CD4-positive, alpha-beta T cell (primary cell): Measurements from ENCODE around the gene UQCR11. TPM values are rescaled to one million over a fixed set of nuclear protein-coding genes. Genes with fewer than 3 reads are reported as not detected.

Source experiments
- ATAC-seq: fragments of 200-7000 bp; cut with Tn5 transposase; one replicate; pipeline ENCODE4 v1.10.0; 2022; ENCODE audit warnings: mild to moderate bottlenecking; ENCODE audit not compliant: poor library complexity
- CTCF ChIA-PET: fragments of 350-600 bp; sonication (Branson Sonifier 250); formaldehyde crosslinking; loops from one replicate; lab custom pipeline; 2021; ENCODE audit warnings: antibody characterized with exemption, inconsistent platforms; lab: Charles Lee
- POLR2A ChIA-PET: fragments of 350-600 bp; sonication (Branson Sonifier 250); formaldehyde crosslinking; loops from one replicate; lab custom pipeline; 2021; ENCODE audit warnings: antibody characterized with exemption, inconsistent platforms; lab: Charles Lee
- DNase-seq, 14 experiments: peaks; one replicate each; pipeline ENCODE4 v3.0.0-alpha.2; 2013 to 2020; ENCODE audit warnings: mixed read lengths in 2 of 14
- H3K27ac ChIP-seq, 2 donors: one replicate each; pipeline versions ENCODE4 v1.5.1 to v1.7.0; 2013; ENCODE audit warnings: low read length in 2 of 2, low read depth in 1 of 2, mild to moderate bottlenecking in 1 of 2
- H3K27me3 ChIP-seq, 2 experiments: 1 replicate in 1 of 2; 2 replicates in 1 of 2; pipeline versions ENCODE4 v1.6.1 to v1.7.0; 2013; ENCODE audit warnings: low read length in 2 of 2, control low read depth in 1 of 2, mild to moderate bottlenecking in 1 of 2, moderate library complexity in 1 of 2; ENCODE audit not compliant: insufficient read depth in 2 of 2, control insufficient read depth in 1 of 2
- H3K36me3 ChIP-seq: one replicate; pipeline ENCODE4 v1.6.1; 2013; ENCODE audit warnings: low read length, control low read depth; ENCODE audit not compliant: insufficient read depth
- H3K4me1 ChIP-seq: one replicate; pipeline ENCODE4 v1.6.1; 2013; ENCODE audit warnings: low read length, control low read depth; ENCODE audit not compliant: insufficient read depth
- H3K4me3 ChIP-seq: one replicate; pipeline ENCODE4 v1.5.1; 2013; ENCODE audit warnings: mild to moderate bottlenecking, low read length, moderate library complexity
- H3K9me3 ChIP-seq, 2 experiments: 1 replicate in 1 of 2; 2 replicates in 1 of 2; pipeline versions ENCODE4 v1.6.1 to v1.7.0; 2013; ENCODE audit warnings: low read length in 2 of 2, mild to moderate bottlenecking in 2 of 2, control low read depth in 1 of 2, moderate library complexity in 1 of 2; ENCODE audit not compliant: control insufficient read depth in 1 of 2, insufficient read depth in 1 of 2
- H3K27ac Mint-ChIP-seq: one replicate; pipeline ENCODE4 v1.8.0; 2020; ENCODE audit warnings: mixed read lengths
- H3K27me3 Mint-ChIP-seq: one replicate; pipeline ENCODE4 v1.8.0; 2021; ENCODE audit warnings: mixed read lengths
- H3K36me3 Mint-ChIP-seq: one replicate; pipeline ENCODE4 v1.8.0; 2021; ENCODE audit warnings: low read depth, mixed read lengths
- H3K4me1 Mint-ChIP-seq: one replicate; pipeline ENCODE4 v1.8.0; 2021; ENCODE audit warnings: low read depth, mixed read lengths
- H3K4me3 Mint-ChIP-seq: one replicate; pipeline ENCODE4 v1.8.0; 2020; ENCODE audit warnings: mild to moderate bottlenecking, mixed read lengths
- H3K9me3 Mint-ChIP-seq: one replicate; pipeline ENCODE4 v1.8.0; 2020; ENCODE audit warnings: mixed read lengths
- intact Hi-C, 2 experiments: fragments of 100-400 bp; cut with DNase I in 1 of 2; cut with micrococcal nuclease in 1 of 2; formaldehyde crosslinking; loops; one replicate each; pipeline versions ENCODE4 v1.15.1 to v1.9.0; 2023 to 2025; cut with DNase I, micrococcal nuclease
- total RNA-seq, 174 experiments: library from RNA in 2 of 174; stranded (reverse) in 2 of 174; gene quantifications; one replicate each; pipeline ENCODE4 v1.2.3 and lab custom pipeline; 2021 to 2026
- TF ChIP-seq, protein P1 (sequence below): fragments of 200-600 bp; IDR thresholded peaks from one replicate; pipeline ENCODE4 v1.8.0; 2022; ENCODE audit warnings: antibody characterized with exemption, mild to moderate bottlenecking

The UQCR11 gene
- total RNA-seq, 2 experiments from 2014 or later = 88.9 to 93.8 TPM

DNA sequence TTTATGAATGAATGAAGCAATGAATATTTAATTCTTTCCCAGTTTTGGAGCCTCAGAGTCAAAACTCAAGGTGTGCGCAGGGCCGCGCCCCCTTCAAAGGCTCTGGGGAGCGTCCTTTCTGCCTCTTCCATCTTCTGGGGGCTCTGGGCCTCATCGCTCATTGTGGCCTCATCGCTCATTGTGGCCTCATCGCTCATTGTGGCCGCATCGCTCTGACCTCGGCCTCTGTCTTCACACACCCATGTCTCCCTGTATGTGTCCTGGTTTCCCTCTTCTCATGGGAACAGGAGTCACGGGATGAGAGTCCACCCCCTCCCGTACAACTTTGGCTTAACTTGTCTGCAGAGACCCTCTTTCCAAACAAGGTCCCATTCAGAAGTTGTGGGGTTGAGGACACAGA lies 33.9 kb downstream of the UQCR11 start:
- Mint-ChIP-seq H3K36me3 (peaks cover 7% of the 10 kb centered on the region), H3K27ac (no peak overlapping the region), H3K4me3 (peak overlapping the region; percentile 56), H3K9me3 (no peaks in the 10 kb centered on the region), H3K4me1 (peaks cover 4% of the 10 kb centered on the region), H3K27me3 (peaks cover 4% of the 10 kb centered on the region)
- intact Hi-C loops = no loop called here
- no peaks in the 10 kb centered on the region for H3K27me3 ChIP-seq
- no peaks in the 10 kb centered on the region for H3K9me3 ChIP-seq
- H3K4me3 ChIP-seq = no peak overlapping the region
- DNase-seq (no peak), ATAC-seq (no peak)
- no peaks in the 10 kb centered on the region for H3K36me3 ChIP-seq
- peaks cover 13% of the 10 kb centered on the region for H3K4me1 ChIP-seq
- ChIA-PET CTCF (no interaction called here), POLR2A (no interaction called here)
- no peak overlapping the region for H3K27ac ChIP-seq
- TF ChIP-seq, protein P1, sequence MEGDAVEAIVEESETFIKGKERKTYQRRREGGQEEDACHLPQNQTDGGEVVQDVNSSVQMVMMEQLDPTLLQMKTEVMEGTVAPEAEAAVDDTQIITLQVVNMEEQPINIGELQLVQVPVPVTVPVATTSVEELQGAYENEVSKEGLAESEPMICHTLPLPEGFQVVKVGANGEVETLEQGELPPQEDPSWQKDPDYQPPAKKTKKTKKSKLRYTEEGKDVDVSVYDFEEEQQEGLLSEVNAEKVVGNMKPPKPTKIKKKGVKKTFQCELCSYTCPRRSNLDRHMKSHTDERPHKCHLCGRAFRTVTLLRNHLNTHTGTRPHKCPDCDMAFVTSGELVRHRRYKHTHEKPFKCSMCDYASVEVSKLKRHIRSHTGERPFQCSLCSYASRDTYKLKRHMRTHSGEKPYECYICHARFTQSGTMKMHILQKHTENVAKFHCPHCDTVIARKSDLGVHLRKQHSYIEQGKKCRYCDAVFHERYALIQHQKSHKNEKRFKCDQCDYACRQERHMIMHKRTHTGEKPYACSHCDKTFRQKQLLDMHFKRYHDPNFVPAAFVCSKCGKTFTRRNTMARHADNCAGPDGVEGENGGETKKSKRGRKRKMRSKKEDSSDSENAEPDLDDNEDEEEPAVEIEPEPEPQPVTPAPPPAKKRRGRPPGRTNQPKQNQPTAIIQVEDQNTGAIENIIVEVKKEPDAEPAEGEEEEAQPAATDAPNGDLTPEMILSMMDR = no peak

DNA sequence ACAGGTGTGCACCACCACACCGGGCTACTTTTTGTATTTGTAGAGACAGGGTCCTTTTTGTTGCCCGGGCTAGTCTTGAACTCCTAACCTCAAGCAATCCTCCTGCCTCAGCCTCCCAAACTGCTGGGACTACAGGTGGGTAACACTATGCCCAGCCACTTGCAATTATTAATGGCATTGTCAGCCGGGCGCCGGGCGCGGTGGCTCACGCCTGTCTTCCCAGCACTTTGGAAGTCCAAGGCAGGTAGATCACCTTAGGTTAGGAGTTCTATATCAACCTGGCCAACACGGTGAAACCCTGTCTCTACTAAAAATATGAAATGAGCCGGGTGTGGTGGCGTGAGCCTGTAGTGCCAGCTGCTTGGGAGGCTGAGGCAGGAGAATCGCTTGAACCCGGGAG lies 34.4 kb downstream of the UQCR11 start:
- H3K27me3 ChIP-seq = no peaks in the 10 kb centered on the region
- Mint-ChIP-seq H3K36me3 (peaks cover 4% of the 10 kb centered on the region), H3K9me3 (no peaks in the 10 kb centered on the region), H3K27me3 (peaks cover 4% of the 10 kb centered on the region), H3K4me1 (peaks cover 4% of the 10 kb centered on the region), H3K27ac (no peak overlapping the region), H3K4me3 (no peak overlapping the region)
- POLR2A ChIA-PET = no interaction called here
- no peaks in the 10 kb centered on the region for H3K36me3 ChIP-seq
- peaks cover 13% of the 10 kb centered on the region for H3K4me1 ChIP-seq
- H3K4me3 ChIP-seq = no peak overlapping the region
- intact Hi-C loops = loop anchor here in 1 of 2 experiments (1.0 kb wide), 1 partner anchor 83 kb away; no protein-coding TSS in a partner anchor
- H3K9me3 ChIP-seq = no peaks in the 10 kb centered on the region
- no peak for ATAC-seq
- H3K27ac ChIP-seq = no peak overlapping the region
- TF ChIP-seq, protein P1 = no peak
- CTCF ChIA-PET = interaction anchor here (1.5 kb wide), 1 partner anchor 20 kb away, joined by 3 read pairs; no protein-coding TSS in a partner anchor
- DNase-seq = no peak

DNA sequence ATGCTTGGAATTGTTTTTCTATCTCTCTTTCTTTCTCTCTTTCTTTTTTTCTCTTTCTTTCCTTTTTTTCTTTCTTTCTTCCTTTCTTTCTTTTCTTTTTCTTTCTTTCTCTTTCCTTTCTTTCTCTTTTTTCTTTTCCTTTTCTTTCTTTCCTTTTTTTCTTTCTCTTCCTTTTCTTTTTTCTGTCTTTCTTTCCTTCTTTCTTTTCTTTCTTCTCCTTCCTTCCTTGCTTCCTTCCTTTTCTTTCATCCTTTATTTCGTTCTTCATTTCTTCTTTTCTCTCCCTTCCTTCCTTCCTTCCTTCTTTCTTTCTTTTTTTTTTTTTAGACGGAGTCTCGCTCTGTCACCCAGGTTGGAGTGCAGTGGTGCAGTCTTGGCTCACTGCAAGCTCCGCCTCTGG lies 35.3 kb downstream of the UQCR11 start:
- Histone ChIP-seq H3K4me1 (peaks cover 13% of the 10 kb centered on the region), H3K4me3 (no peak overlapping the region), H3K27ac (no peak overlapping the region), H3K9me3 (no peaks in the 10 kb centered on the region), H3K27me3 (no peaks in the 10 kb centered on the region), H3K36me3 (no peaks in the 10 kb centered on the region)
- intact Hi-C loops = loop anchor here in 1 of 2 experiments (1.0 to 2.0 kb wide), 3 partner anchors 21 to 84 kb away; no protein-coding TSS in a partner anchor
- DNase-seq = no peak
- no peak for ATAC-seq
- peaks cover 4% of the 10 kb centered on the region for H3K27me3 Mint-ChIP-seq
- CTCF ChIA-PET = interaction anchor here (1.5 kb wide), 1 partner anchor 21 kb away, joined by 3 read pairs; no protein-coding TSS in a partner anchor
- TF ChIP-seq, protein P1 = peak; percentile 24
- H3K9me3 Mint-ChIP-seq = no peaks in the 10 kb centered on the region
- POLR2A ChIA-PET = interaction anchor here (1.1 kb wide), 1 partner anchor 36 kb away, joined by 4 read pairs; no protein-coding TSS in a partner anchor
- no peak overlapping the region for H3K27ac Mint-ChIP-seq
- H3K4me1 Mint-ChIP-seq = peaks cover 4% of the 10 kb centered on the region
- no peaks in the 10 kb centered on the region for H3K36me3 Mint-ChIP-seq
- peak overlapping the region; percentile 78 for H3K4me3 Mint-ChIP-seq
